HEK293T (cell line): ENCODE results near the gene EMD.

Experiments used
- CTCF ChIA-PET: fragments of 350-600 bp; formaldehyde crosslinking; extraction: SDS; loops from one replicate; lab custom pipeline; 2021; ENCODE audit warnings: antibody characterized with exemption, inconsistent platforms; lab: Yijun Ruan, JAX
- POLR2A ChIA-PET: fragments of 350-600 bp; formaldehyde crosslinking; extraction: SDS; loops from one replicate; lab custom pipeline; 2020; ENCODE audit warnings: antibody characterized with exemption, inconsistent platforms; lab: Yijun Ruan, JAX
- DNase-seq: peaks from one replicate; pipeline ENCODE4 v3.0.0; 2012; ENCODE audit warnings: mixed read lengths; ENCODE audit errors: extremely low spot score
- ARNT ChIP-seq: fragments of 450-650 bp; IDR thresholded peaks from 2 replicates; pipeline ENCODE4 v1.6.1; 2017; ENCODE audit warnings: mild to moderate bottlenecking
- BHLHE40 ChIP-seq: fragments of 450-650 bp; IDR thresholded peaks from 2 replicates; pipeline ENCODE4 v1.6.1; 2016; ENCODE audit warnings: mild to moderate bottlenecking, moderate library complexity, borderline replicate concordance
- CTBP1 ChIP-seq: fragments of 450-650 bp; IDR thresholded peaks from 2 replicates; pipeline ENCODE4 v1.6.1; 2016; ENCODE audit warnings: borderline replicate concordance
- ELF4 ChIP-seq: fragments of 450-650 bp; IDR thresholded peaks from 2 replicates; pipeline ENCODE4 v1.6.1; 2017; ENCODE audit warnings: antibody characterized with exemption
- FOXA1 ChIP-seq: fragments of 450-650 bp; IDR thresholded peaks from 2 replicates; pipeline ENCODE4 v1.6.1; 2016; ENCODE audit warnings: mild to moderate bottlenecking
- FOXK2 ChIP-seq: fragments of 450-650 bp; IDR thresholded peaks from 2 replicates; pipeline ENCODE4 v1.6.1; 2016; ENCODE audit warnings: mild to moderate bottlenecking
- FOXM1 ChIP-seq: fragments of 450-650 bp; IDR thresholded peaks from 2 replicates; pipeline ENCODE4 v1.6.1; 2017; ENCODE audit warnings: mild to moderate bottlenecking, borderline replicate concordance
- HDGF ChIP-seq: fragments of 450-650 bp; IDR thresholded peaks from 2 replicates; pipeline ENCODE4 v1.6.1; 2017; ENCODE audit warnings: antibody characterized with exemption, borderline replicate concordance
- L3MBTL2 ChIP-seq: fragments of 450-650 bp; conservative IDR thresholded peaks from 2 replicates; pipeline ENCODE4 v1.6.1; 2016; ENCODE audit warnings: mild to moderate bottlenecking
- LEF1 ChIP-seq: fragments of 450-650 bp; IDR thresholded peaks from 2 replicates; pipeline ENCODE4 v1.6.1; 2017; ENCODE audit warnings: mild to moderate bottlenecking, borderline replicate concordance
- NFRKB ChIP-seq: fragments of 450-650 bp; IDR thresholded peaks from 2 replicates; pipeline ENCODE4 v1.6.1; 2016; ENCODE audit warnings: mild to moderate bottlenecking, moderate library complexity
- SP1 ChIP-seq: fragments of 450-650 bp; IDR thresholded peaks from 2 replicates; pipeline ENCODE4 v1.6.1; 2017
- SUZ12 ChIP-seq: fragments of 450-650 bp; IDR thresholded peaks from 2 replicates; pipeline ENCODE4 v1.6.1; 2016; ENCODE audit warnings: mild to moderate bottlenecking
- TARDBP ChIP-seq: fragments of 450-650 bp; IDR thresholded peaks from 2 replicates; pipeline ENCODE4 v1.6.1; 2016
- ZNF384 ChIP-seq: fragments of 450-650 bp; IDR thresholded peaks from 2 replicates; pipeline ENCODE4 v1.6.1; 2016
- TF ChIP-seq, protein P1 (sequence below): fragments of 450-650 bp; IDR thresholded peaks from 2 replicates; pipeline ENCODE4 v1.6.1; 2016

EMD gene

DNA sequence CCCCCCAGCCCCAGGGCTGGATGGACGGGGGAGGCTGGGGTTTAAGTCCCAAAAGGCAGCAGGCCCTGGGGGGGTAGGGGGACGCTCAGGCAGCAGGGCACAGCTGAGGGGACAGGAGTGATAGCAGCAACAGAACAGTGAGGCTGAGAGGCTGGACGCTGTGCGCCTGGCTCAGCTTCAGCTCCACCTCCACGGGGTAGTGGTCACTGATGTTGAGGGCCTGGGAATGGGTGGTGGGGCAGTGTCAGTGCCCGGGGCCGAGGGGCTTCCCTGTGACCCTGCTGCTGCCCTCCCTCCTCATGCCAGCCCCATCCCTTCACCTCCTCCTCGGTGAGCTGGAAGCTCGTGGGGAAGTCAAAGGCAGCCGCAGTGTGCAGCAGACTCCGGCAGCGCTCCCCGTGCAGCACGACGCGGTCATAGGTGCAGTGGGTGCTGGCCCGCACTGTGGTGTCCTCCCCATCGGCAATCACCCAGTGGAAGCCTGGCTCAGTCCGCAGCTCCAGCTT, 23.6 kb downstream of the EMD start:
- DNase-seq = no peak
- no peak for TF ChIP-seq SP1
- no peak for TF ChIP-seq BHLHE40
- TF ChIP-seq HDGF = no peak
- no peak for TF ChIP-seq CTBP1
- TF ChIP-seq, protein P1, sequence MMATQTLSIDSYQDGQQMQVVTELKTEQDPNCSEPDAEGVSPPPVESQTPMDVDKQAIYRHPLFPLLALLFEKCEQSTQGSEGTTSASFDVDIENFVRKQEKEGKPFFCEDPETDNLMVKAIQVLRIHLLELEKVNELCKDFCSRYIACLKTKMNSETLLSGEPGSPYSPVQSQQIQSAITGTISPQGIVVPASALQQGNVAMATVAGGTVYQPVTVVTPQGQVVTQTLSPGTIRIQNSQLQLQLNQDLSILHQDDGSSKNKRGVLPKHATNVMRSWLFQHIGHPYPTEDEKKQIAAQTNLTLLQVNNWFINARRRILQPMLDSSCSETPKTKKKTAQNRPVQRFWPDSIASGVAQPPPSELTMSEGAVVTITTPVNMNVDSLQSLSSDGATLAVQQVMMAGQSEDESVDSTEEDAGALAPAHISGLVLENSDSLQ = no peak
- no peak for TF ChIP-seq FOXM1
- no peak for TF ChIP-seq SUZ12
- TF ChIP-seq TARDBP = no peak
- TF ChIP-seq ELF4 = no peak
- no peak for TF ChIP-seq L3MBTL2
- no peak for TF ChIP-seq LEF1
- TF ChIP-seq FOXK2 = no peak
- TF ChIP-seq FOXA1 = no peak
- TF ChIP-seq ARNT = no peak
- TF ChIP-seq ZNF384 = no peak
- ChIA-PET POLR2A (interaction anchor here (0.6 to 2.5 kb wide), 5 partner anchors 8 to 129 kb away, joined by 3 to 9 read pairs (median 7); partner anchors contain the start of gene SLC10A3), CTCF (no interaction called here)

DNA sequence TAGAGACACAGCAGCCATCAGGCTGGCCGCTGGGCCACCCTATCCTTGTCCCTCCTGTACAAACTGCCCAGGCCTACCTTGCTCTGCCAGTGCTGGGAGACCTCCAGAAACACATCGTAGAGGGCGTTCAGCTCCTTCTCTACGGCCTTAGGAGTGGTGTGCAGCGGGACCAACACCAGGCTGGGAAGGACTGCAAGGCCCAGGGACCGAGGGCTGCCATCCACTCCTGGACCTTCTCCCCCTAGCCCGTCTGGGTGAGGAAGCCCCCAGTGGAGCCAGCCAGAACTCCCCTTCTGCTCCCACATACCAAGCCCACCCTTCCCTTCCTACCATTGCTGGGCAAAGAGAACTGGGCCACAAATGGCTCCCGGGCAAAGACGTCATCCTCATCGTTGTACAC, 24.1 kb downstream of the EMD start:
- DNase-seq = no peak
- ChIA-PET POLR2A (interaction anchor here (0.6 to 2.5 kb wide), 4 partner anchors 8 to 87 kb away, joined by 3 to 9 read pairs (median 7); partner anchors contain the start of gene SLC10A3), CTCF (no interaction called here)
- no peak for TF ChIP-seq NFRKB
- TF ChIP-seq CTBP1 = no peak
- TF ChIP-seq LEF1 = no peak
- no peak for TF ChIP-seq ARNT
- TF ChIP-seq, protein P1 = no peak
- no peak for TF ChIP-seq SUZ12
- no peak for TF ChIP-seq FOXM1
- no peak for TF ChIP-seq SP1
- no peak for TF ChIP-seq HDGF
- TF ChIP-seq TARDBP = no peak
- no peak for TF ChIP-seq FOXK2
- no peak for TF ChIP-seq ZNF384
- TF ChIP-seq L3MBTL2 = no peak

DNA sequence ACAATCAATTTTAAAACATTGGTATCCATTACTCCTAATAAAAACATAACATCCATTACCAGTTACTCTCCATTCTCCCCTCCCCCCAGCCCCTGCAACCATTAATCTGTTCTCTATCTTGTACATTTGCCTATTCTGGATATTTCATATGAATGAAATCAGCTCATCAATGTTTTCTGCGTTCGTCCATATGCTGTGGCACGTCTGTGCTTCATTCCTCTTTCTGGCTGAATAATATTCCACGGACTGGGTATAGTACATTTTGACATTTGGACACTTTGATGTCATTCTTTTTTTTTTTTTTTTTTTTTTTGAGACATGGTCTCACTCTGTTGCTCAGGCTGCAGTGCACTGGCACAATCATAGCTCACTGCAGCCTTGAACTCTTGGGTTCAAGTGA, 24.8 kb downstream of the EMD start:
- POLR2A ChIA-PET = interaction anchor here (2.2 kb wide), 1 partner anchor 86 kb away, joined by 7 read pairs; the partner anchor contains the start of gene SLC10A3

DNA sequence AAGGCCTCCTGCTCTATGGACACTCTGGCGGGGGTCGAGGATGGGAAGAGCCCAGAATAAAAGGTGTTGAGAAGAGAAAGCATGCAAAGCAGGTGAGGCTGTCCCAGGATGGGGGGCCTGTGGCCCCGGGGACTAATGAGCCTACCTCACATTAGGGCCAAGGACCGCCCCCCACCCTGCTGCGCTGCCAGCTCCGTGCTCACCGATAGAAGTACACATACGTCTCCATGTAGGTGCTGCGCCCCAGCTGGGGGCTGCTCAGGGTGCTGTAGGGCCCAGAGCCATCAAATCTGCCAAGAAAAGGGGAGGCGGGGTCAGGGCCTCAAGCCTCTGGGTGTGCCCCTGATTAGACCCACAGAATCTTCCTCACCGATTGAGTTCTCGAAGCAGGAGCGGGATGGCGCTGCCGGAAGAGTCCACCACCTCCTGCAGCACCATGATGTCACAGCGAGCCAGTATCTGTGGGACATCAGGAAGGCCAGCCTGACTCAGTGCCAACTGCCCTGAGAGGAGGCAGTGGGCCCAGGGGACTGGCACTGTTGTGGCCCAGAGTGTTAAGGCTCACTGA, 25.6 kb downstream of the EMD start:
- POLR2A ChIA-PET = interaction anchor here (2.2 kb wide), 1 partner anchor 86 kb away, joined by 7 read pairs; the partner anchor contains the start of gene SLC10A3

More for the DNA sequence above, 24.8 kb downstream of the EMD start:
- DNase-seq = no peak
- CTCF ChIA-PET = no interaction called here
- TF ChIP-seq HDGF (no peak), NFRKB (no peak), CTBP1 (no peak), FOXA1 (no peak), TARDBP (no peak), FOXK2 (no peak), L3MBTL2 (no peak)

DNA sequence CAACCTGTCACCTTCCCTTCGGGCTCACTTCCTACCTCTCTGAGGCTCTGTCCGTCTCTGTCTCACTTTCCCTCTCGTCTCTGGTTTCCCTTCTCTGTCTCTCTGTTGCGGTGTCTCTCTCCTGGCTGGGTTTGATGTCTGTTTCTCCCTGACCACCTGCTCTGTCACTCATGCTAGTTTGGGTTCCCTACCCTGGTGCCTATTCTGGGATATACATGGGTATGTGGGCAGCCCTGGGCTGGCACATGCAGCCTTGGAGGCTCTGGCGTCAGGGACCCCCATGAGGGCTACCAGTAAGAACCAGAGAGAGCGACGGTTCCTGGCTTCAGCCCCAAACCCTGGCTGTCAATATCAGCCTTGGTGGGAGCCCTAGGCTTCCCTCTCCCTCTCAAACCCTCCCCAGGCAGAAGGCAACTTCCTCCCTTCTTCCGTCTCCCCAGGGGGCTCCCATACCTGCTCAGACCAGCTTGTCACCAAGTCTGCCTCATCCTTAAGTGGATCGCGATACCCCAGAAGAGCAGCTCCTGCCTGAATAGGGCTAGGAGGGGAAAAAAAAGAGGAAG, 29.6 kb downstream of the EMD start:
- TF ChIP-seq SUZ12 (no peak), L3MBTL2 (no peak), HDGF (no peak), ELF4 (no peak), FOXM1 (no peak), LEF1 (no peak), FOXK2 (no peak), SP1 (no peak), NFRKB (no peak), FOXA1 (no peak), ARNT (no peak), BHLHE40 (no peak), CTBP1 (no peak), TARDBP (no peak), ZNF384 (no peak)
- TF ChIP-seq, protein P1 = no peak
- CTCF ChIA-PET = interaction anchor here (0.9 kb wide), 1 partner anchor 18 kb away, joined by 3 read pairs; no protein-coding TSS in a partner anchor
- no peak for DNase-seq
- POLR2A ChIA-PET = interaction anchor here (0.6 to 4.1 kb wide), 4 partner anchors 10 to 82 kb away, joined by 3 to 40 read pairs (median 3); partner anchors contain the start of genes RPL10 and SLC10A3

More for the DNA sequence above, 25.6 kb downstream of the EMD start:
- TF ChIP-seq HDGF = no peak
- no peak for TF ChIP-seq ARNT
- TF ChIP-seq BHLHE40 = no peak
- TF ChIP-seq SUZ12 = no peak
- no peak for TF ChIP-seq LEF1
- TF ChIP-seq ELF4 = no peak
- TF ChIP-seq FOXK2 = no peak
- TF ChIP-seq CTBP1 = no peak
- DNase-seq = no peak
- CTCF ChIA-PET = no interaction called here
